ENCODE data around the gene LRRTM1. TPM values are rescaled to one million over a fixed set of nuclear protein-coding genes. Genes with fewer than 3 reads are reported as not detected.

LRRTM1 gene
- total and polyA plus RNA-seq, 8 donors = 0.33 to 0.37 TPM; not detected in 6

DNA sequence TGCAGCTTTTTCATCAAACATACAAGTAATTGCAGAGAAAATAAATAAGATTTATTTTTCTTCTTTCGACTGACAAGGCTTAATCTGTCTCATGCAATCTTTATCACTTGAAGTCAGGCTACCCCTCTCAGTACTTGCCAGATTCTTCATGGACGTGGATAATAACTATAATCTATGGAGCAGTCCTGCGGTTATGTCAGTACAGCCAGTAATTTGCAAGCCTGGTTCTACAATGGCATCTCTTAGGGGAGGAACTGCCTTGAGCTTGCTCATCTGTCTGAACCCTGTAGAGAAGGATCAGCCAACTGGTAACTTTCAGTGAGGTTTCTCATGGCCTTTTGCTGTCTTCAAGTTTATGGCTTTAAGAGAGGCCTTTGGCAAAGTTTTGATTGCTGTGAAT lies 35.5 kb upstream of the LRRTM1 start:
- no peak overlapping the region for H3K4me3 ChIP-seq
- no peaks in the 10 kb centered on the region for H3K27me3 ChIP-seq
- H3K9me3 ChIP-seq = no peaks in the 10 kb centered on the region
- TF ChIP-seq POLR2AphosphoS5 (IDR thresholded peaks at IDR 0.05) (no peak), POLR2A (IDR thresholded peaks at IDR 0.05) (no peak), EP300 (IDR thresholded peaks at IDR 0.05) (no peak)
- H3K27ac ChIP-seq = no peak overlapping the region
- H3K4me1 ChIP-seq = no peaks in the 10 kb centered on the region
- no peak for DNase-seq
- intact Hi-C loops (cut with DNase I; ENCODE audit: low total_unique reads) = no loop called here
- 46 to 73% (median 60%) methylated on average over 3 of the region's 3 CpGs for WGBS, 5 donors
- H3K36me3 ChIP-seq = no peaks in the 10 kb centered on the region

DNA sequence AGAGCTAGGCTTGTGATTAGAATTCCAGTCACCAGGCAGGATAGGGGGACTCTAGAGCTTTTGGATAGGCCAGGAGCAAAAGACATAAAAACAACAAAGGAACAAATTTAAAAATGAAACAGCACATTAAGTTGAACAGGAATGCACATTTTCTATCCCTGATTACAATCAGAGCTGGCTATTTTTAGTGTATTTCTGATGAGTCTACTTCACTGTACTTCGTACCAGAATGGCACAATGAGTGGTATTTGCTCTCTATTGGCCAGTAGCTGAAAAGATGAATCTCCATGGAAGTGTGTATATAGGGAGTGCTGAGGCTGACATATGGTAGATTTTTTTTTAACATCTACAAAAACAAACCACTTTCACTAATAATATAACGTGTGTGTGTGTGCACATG lies 34.2 kb upstream of the LRRTM1 start:
- Histone ChIP-seq H3K4me3 (no peak overlapping the region), H3K9me3 (no peaks in the 10 kb centered on the region), H3K27ac (no peak overlapping the region), H3K4me1 (no peaks in the 10 kb centered on the region), H3K36me3 (no peaks in the 10 kb centered on the region), H3K27me3 (no peaks in the 10 kb centered on the region)
- intact Hi-C loops (cut with DNase I; ENCODE audit: low total_unique reads) = no loop called here
- WGBS, 5 donors = 75 to 78% (median 77%) methylated on average over 2 of the region's 2 CpGs
- DNase-seq = no peak
- TF ChIP-seq CTCF (IDR thresholded peaks at IDR 0.05) = no peak
- TF ChIP-seq POLR2A (IDR thresholded peaks at IDR 0.05) = no peak
- TF ChIP-seq POLR2AphosphoS5 (IDR thresholded peaks at IDR 0.05) = no peak
- no peak for TF ChIP-seq EP300 (IDR thresholded peaks at IDR 0.05)

GRCh38 chr2:80335411-80335810 lies 30.9 kb upstream of the LRRTM1 start:
- H3K4me1 ChIP-seq = no peaks in the 10 kb centered on the region
- no peaks in the 10 kb centered on the region for H3K27me3 ChIP-seq
- H3K9me3 ChIP-seq = no peaks in the 10 kb centered on the region
- TF ChIP-seq EP300 (IDR thresholded peaks at IDR 0.05) = no peak
- no peak for TF ChIP-seq CTCF (IDR thresholded peaks at IDR 0.05)
- TF ChIP-seq POLR2AphosphoS5 (IDR thresholded peaks at IDR 0.05) = no peak
- no peak for TF ChIP-seq POLR2A (IDR thresholded peaks at IDR 0.05)
- H3K27ac ChIP-seq = no peak overlapping the region
- no peaks in the 10 kb centered on the region for H3K36me3 ChIP-seq
- no peak overlapping the region for H3K4me3 ChIP-seq
- intact Hi-C loops (cut with DNase I; ENCODE audit: low total_unique reads) = no loop called here
- DNase-seq = no peak
- 89 to 100% (median 96%) methylated on average over 1 of the region's 1 CpG for WGBS, 5 donors

DNA sequence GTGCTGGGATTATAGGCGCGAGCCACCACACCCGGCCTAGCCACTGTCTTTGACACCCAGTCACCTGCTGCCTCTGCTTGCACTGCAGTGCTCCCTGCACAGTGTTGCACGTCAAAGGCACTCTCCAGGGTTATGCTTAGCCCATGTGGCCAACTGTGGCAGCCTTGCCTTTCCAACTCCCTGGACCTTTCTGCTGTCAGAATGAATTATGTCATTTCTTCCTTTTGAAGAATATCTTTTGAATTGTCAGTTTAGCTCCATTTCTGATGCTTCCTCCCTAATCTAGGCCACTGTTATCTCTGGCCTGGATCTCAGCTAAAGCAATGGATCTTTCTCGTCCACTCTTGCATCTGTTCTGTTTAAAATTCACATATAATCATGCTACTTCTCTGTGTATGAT lies 29.3 kb upstream of the LRRTM1 start:
- 86 to 93% (median 91%) methylated on average over 5 of the region's 5 CpGs for WGBS, 5 donors

More for the DNA sequence above, 29.3 kb upstream of the LRRTM1 start:
- DNase-seq = no peak
- Histone ChIP-seq H3K4me3 (no peak overlapping the region), H3K4me1 (no peaks in the 10 kb centered on the region), H3K36me3 (no peaks in the 10 kb centered on the region), H3K27ac (no peak overlapping the region), H3K27me3 (no peaks in the 10 kb centered on the region), H3K9me3 (no peaks in the 10 kb centered on the region)
- TF ChIP-seq CTCF (IDR thresholded peaks at IDR 0.05) = no peak
- TF ChIP-seq EP300 (IDR thresholded peaks at IDR 0.05) = no peak
- no peak for TF ChIP-seq POLR2A (IDR thresholded peaks at IDR 0.05)
- TF ChIP-seq POLR2AphosphoS5 (IDR thresholded peaks at IDR 0.05) = no peak
- intact Hi-C loops (cut with DNase I; ENCODE audit: low total_unique reads) = no loop called here
